Bronchus fibroblast of lung (primary cell): ENCODE measurements around the gene BTBD8. TPM values are rescaled to one million over a fixed set of nuclear protein-coding genes. Genes with fewer than 3 reads are reported as not detected.

ENCODE experiments used
- total RNA-seq: library from RNA; depleted of rRNA; stranded (reverse); fragments of >200 nt; gene quantifications from 2 replicates; pipeline ENCODE4 v1.2.3, GENCODE V29; 2015

The BTBD8 gene
- 1.6 and 3.9 TPM in 2 replicates for total RNA-seq

GRCh38 chr1:92080128-92080985 is at the start of gene BTBD8:
Gene BTBD8 (plus strand): TSS chr1:92080345. CDS start chr1:92080572, 227 bp downstream.

DNA sequence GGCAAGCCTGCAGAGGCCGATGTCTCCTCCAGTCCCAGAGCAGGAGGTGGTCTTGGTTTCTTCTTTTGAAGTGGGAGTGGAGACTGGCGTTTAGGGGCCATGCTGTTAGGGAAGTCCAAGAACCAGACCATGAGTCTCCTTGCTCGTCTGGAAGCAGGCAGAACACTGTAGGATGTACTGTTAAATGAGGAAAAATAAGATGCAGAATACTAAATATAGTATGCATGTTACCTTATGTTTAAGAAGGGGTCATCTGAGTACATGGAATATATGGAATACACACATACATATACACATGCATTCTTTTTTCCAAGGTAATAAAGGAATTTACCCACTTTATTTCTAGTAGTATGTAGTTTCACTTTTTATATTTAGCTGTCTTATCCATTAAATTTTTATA is 4.8 kb upstream of the BTBD8 start, which contains the start of gene SETSIP:
TSS of gene SETSIP (minus strand) at position 101 of the 400 bp plus-strand sequence. CDS start at position 101, 0 bp downstream.

DNA sequence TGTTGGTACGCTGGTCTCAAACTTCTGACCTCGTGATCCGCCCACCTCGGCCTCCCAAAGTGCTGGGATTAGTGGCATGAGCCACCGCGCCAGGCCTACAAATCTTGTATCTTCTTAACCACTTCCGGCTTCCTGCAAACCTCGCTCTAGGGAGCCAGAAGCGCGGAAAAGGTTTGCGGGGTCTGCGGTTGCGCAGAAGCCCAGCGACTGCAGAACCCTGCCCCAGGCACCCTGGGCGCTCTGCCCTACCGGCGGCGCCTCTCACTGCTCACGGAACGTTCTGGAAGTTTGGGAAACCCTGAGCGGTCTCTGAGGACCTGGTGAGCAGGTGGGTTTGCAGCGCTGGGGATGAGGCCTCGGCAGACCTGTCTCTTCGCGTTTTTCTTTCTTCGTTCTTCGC is 137.6 kb downstream of the BTBD8 start, which contains the start of gene C1orf146:
TSS of gene C1orf146 (plus strand) at position 195 of the 400 bp plus-strand sequence. CDS start 13,506 bp downstream, outside the sequence.

Other genes with a start within 250 kb of the BTBD8 start
- gene TGFBR3, start 194.2 kb upstream of the BTBD8 start, total RNA-seq = 7.2 and 7.9 TPM in 2 replicates
- gene BRDT, start 130.9 kb upstream of the BTBD8 start, total RNA-seq = not detected in 2 replicates
- 1.0 and 1.7 TPM in 2 replicates for gene EPHX4, start 50.4 kb upstream of the BTBD8 start, total RNA-seq
- gene SETSIP, start 4.9 kb upstream of the BTBD8 start, total RNA-seq = not detected in 2 replicates
- not detected in 2 replicates for gene C1orf146, start 137.6 kb downstream of the BTBD8 start, total RNA-seq
- 7.4 and 9.2 TPM in 2 replicates for gene GLMN, start 218.6 kb downstream of the BTBD8 start, total RNA-seq
- gene RPAP2, start 218.7 kb downstream of the BTBD8 start, total RNA-seq = 4.8 and 6.7 TPM in 2 replicates